IMR-90 (cell line): ENCODE measurements around the gene DPH2.

ENCODE experiments used
- ELK1 ChIP-seq: fragments of 150-350 bp; IDR thresholded peaks from 2 replicates; pipeline ENCODE4 v1.6.1; 2016; ENCODE audit warnings: low read depth, mild to moderate bottlenecking, low read length, moderate library complexity, borderline replicate concordance
- POLR2A ChIP-seq: IDR thresholded peaks from 2 replicates; pipeline ENCODE4 v1.6.1; 2012; ENCODE audit warnings: mild to moderate bottlenecking, low read depth, low read length
- RAD21 ChIP-seq: IDR thresholded peaks from 2 replicates; pipeline ENCODE4 v1.6.1; 2012; ENCODE audit warnings: low read length, improper control_type of control experiment
- RCOR1 ChIP-seq: IDR thresholded peaks from 2 replicates; pipeline ENCODE4 v1.6.1; 2012; ENCODE audit warnings: mild to moderate bottlenecking, low read length, improper control_type of control experiment; ENCODE audit not compliant: insufficient replicate concordance
- TF ChIP-seq, protein P1 (sequence below): conservative IDR thresholded peaks from 2 replicates; pipeline ENCODE4 v1.5.1; 2012; ENCODE audit warnings: mild to moderate bottlenecking, low read depth, low read length, improper control_type of control experiment

DNA sequence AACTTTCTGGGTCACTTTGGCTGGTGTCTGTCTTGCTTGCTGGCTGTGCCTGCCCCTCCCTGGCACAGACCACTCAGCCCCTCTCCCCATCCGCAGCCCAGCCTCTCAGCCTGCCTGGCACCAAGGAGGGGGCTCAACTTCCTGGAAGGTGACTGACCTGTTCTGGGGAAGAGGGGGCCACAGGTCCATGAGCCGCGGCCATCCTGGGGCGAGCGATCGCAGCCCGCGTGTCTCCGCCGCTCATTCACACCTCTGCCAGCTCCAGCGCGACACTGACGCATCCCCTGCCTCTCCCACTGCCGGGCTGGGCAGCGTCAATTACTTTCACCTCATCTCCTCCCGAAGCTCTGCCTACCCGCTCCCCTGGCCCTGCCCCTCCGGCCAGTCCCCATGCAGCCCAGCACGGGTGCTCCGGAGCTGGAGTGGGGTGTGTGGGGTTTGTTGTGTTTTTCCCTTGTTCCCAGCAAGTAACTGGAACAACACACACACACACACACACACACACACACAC is 47.1 kb downstream of the DPH2 start:
- TF ChIP-seq RCOR1 (no peak), ELK1 (no peak), POLR2A (no peak), RAD21 (no peak)
- TF ChIP-seq, protein P1, sequence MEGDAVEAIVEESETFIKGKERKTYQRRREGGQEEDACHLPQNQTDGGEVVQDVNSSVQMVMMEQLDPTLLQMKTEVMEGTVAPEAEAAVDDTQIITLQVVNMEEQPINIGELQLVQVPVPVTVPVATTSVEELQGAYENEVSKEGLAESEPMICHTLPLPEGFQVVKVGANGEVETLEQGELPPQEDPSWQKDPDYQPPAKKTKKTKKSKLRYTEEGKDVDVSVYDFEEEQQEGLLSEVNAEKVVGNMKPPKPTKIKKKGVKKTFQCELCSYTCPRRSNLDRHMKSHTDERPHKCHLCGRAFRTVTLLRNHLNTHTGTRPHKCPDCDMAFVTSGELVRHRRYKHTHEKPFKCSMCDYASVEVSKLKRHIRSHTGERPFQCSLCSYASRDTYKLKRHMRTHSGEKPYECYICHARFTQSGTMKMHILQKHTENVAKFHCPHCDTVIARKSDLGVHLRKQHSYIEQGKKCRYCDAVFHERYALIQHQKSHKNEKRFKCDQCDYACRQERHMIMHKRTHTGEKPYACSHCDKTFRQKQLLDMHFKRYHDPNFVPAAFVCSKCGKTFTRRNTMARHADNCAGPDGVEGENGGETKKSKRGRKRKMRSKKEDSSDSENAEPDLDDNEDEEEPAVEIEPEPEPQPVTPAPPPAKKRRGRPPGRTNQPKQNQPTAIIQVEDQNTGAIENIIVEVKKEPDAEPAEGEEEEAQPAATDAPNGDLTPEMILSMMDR: no peak
